OCI-LY1 (cell line): ENCODE results near the gene VENTX.

Source experiments
- H2AFZ ChIP-seq: fragments of 200-600 bp; sonication (generic), shearing (Covaris generic); 2 replicates; pipeline ENCODE4 v1.6.0; 2014; ENCODE audit warnings: antibody characterized with exemption, mild to moderate bottlenecking, low read length
- H3F3A ChIP-seq: fragments of 200-600 bp; sonication (generic), shearing (Covaris generic); 2 replicates; pipeline ENCODE4 v1.6.0; 2014; ENCODE audit warnings: mild to moderate bottlenecking, antibody characterized with exemption, low read length, moderate library complexity; ENCODE audit not compliant: insufficient read depth
- H3K27ac ChIP-seq: fragments of 200-600 bp; sonication (generic); 2 replicates; pipeline ENCODE4 v1.5.1; 2014; ENCODE audit warnings: low read length, mixed run types, mild to moderate bottlenecking, low read depth; ENCODE audit not compliant: poor library complexity, severe bottlenecking
- H3K27me3 ChIP-seq: fragments of 200-600 bp; sonication (generic); 2 replicates; pipeline ENCODE4 v1.6.0; 2014; ENCODE audit warnings: antibody characterized with exemption, mild to moderate bottlenecking, low read length, moderate library complexity; ENCODE audit not compliant: insufficient read depth
- H3K36me3 ChIP-seq: fragments of 200-600 bp; sonication (generic); 2 replicates; pipeline ENCODE4 v1.6.1; 2014; ENCODE audit warnings: mild to moderate bottlenecking, antibody characterized with exemption, low read length, moderate library complexity, mixed read lengths; ENCODE audit not compliant: insufficient read depth
- H3K4me1 ChIP-seq: fragments of 200-600 bp; sonication (generic); 2 replicates; pipeline ENCODE4 v1.5.1; 2014; ENCODE audit warnings: mild to moderate bottlenecking, low read length, moderate library complexity; ENCODE audit not compliant: insufficient read depth, severe bottlenecking
- H3K4me2 ChIP-seq: fragments of 200-600 bp; sonication (generic), shearing (Covaris generic); 2 replicates; pipeline ENCODE4 v1.6.1; 2014; ENCODE audit warnings: low read length
- H3K4me3 ChIP-seq: fragments of 200-600 bp; sonication (generic); 2 replicates; pipeline ENCODE4 v1.5.1; 2014; ENCODE audit warnings: low read length, low read depth, mild to moderate bottlenecking, mixed read lengths; ENCODE audit not compliant: poor library complexity, severe bottlenecking
- H3K79me2 ChIP-seq: fragments of 200-600 bp; shearing (Covaris generic); 2 replicates; pipeline ENCODE4 v1.6.1; 2016; ENCODE audit warnings: mixed run types, low read length, mixed read lengths; ENCODE audit not compliant: insufficient read depth
- H3K9ac ChIP-seq: fragments of 200-600 bp; sonication (generic), shearing (Covaris generic); 2 replicates; pipeline ENCODE4 v1.6.1; 2014; ENCODE audit warnings: mild to moderate bottlenecking, low read length, mixed read lengths
- H3K9me2 ChIP-seq: fragments of 200-600 bp; sonication (generic), shearing (Covaris generic); 2 replicates; pipeline ENCODE4 v1.6.1; 2014; ENCODE audit warnings: low read depth, mild to moderate bottlenecking, low read length, mixed read lengths
- H3K9me3 ChIP-seq: fragments of 200-600 bp; shearing (Covaris generic); 2 replicates; pipeline ENCODE4 v1.6.1; 2014; ENCODE audit warnings: low read length, mixed read lengths
- H4K20me1 ChIP-seq: fragments of 200-600 bp; sonication (generic), shearing (Covaris generic); 2 replicates; pipeline ENCODE4 v1.6.0; 2016; ENCODE audit warnings: mild to moderate bottlenecking, low read length; ENCODE audit not compliant: insufficient read depth
- CTCF ChIP-seq: fragments of 200-600 bp; sonication (generic), shearing (Covaris generic); IDR thresholded peaks from 2 replicates; pipeline ENCODE4 v1.5.1; 2017; ENCODE audit warnings: mild to moderate bottlenecking, antibody characterized with exemption, low read length, moderate library complexity, mixed read lengths
- EZH2 ChIP-seq: fragments of 200-600 bp; sonication (generic), shearing (Covaris generic); IDR thresholded peaks from 2 replicates; pipeline ENCODE4 v1.8.0; 2017; ENCODE audit warnings: borderline replicate concordance, mixed run types, mild to moderate bottlenecking, antibody characterized with exemption, low read length, moderate library complexity, mixed read lengths

Gene VENTX

GRCh38 chr10:133280391-133281059, 42.9 kb downstream of the VENTX start:
- Histone ChIP-seq H2AFZ (no peak overlapping the region), H3K9ac (no peak overlapping the region), H3K4me2 (no peak overlapping the region), H3F3A (no peaks in the 10 kb centered on the region), H3K9me2 (no peaks in the 10 kb centered on the region), H3K27ac (no peak overlapping the region), H3K9me3 (no peaks in the 10 kb centered on the region), H3K27me3 (no peaks in the 10 kb centered on the region), H3K4me3 (no peak overlapping the region), H3K36me3 (peaks cover 45% of the 10 kb centered on the region), H3K4me1 (peaks cover 7% of the 10 kb centered on the region), H3K79me2 (no peaks in the 10 kb centered on the region), H4K20me1 (no peaks in the 10 kb centered on the region)
- no peak for TF ChIP-seq CTCF
- no peak for TF ChIP-seq EZH2

GRCh38 chr10:133281084-133281483, 43.4 kb downstream of the VENTX start:
- no peak overlapping the region for H3K4me3 ChIP-seq
- no peaks in the 10 kb centered on the region for H3K27me3 ChIP-seq
- H3K79me2 ChIP-seq = no peaks in the 10 kb centered on the region
- H3F3A ChIP-seq = no peaks in the 10 kb centered on the region
- H3K9me2 ChIP-seq = no peaks in the 10 kb centered on the region
- peaks cover 7% of the 10 kb centered on the region for H3K4me1 ChIP-seq
- H3K9me3 ChIP-seq = no peaks in the 10 kb centered on the region
- no peak for TF ChIP-seq CTCF
- no peak for TF ChIP-seq EZH2
- no peak overlapping the region for H3K9ac ChIP-seq
- H3K27ac ChIP-seq = no peak overlapping the region
- H3K36me3 ChIP-seq = peaks cover 50% of the 10 kb centered on the region
- no peak overlapping the region for H3K4me2 ChIP-seq
- no peaks in the 10 kb centered on the region for H4K20me1 ChIP-seq
- no peak overlapping the region for H2AFZ ChIP-seq

GRCh38 chr10:133281628-133282372, 44.1 kb downstream of the VENTX start:
- Histone ChIP-seq H3K9me2 (no peaks in the 10 kb centered on the region), H3K4me1 (peaks cover 7% of the 10 kb centered on the region), H3K27me3 (no peaks in the 10 kb centered on the region), H2AFZ (no peak overlapping the region), H3F3A (no peaks in the 10 kb centered on the region), H3K9ac (no peak overlapping the region), H3K27ac (no peak overlapping the region), H3K79me2 (no peaks in the 10 kb centered on the region), H3K4me2 (no peak overlapping the region), H3K4me3 (no peak overlapping the region), H3K36me3 (peaks cover 57% of the 10 kb centered on the region), H3K9me3 (no peaks in the 10 kb centered on the region), H4K20me1 (no peaks in the 10 kb centered on the region)
- TF ChIP-seq EZH2 (no peak), CTCF (no peak)
